ENCODE results near the gene ATAD3B.

ATAD3B gene

DNA sequence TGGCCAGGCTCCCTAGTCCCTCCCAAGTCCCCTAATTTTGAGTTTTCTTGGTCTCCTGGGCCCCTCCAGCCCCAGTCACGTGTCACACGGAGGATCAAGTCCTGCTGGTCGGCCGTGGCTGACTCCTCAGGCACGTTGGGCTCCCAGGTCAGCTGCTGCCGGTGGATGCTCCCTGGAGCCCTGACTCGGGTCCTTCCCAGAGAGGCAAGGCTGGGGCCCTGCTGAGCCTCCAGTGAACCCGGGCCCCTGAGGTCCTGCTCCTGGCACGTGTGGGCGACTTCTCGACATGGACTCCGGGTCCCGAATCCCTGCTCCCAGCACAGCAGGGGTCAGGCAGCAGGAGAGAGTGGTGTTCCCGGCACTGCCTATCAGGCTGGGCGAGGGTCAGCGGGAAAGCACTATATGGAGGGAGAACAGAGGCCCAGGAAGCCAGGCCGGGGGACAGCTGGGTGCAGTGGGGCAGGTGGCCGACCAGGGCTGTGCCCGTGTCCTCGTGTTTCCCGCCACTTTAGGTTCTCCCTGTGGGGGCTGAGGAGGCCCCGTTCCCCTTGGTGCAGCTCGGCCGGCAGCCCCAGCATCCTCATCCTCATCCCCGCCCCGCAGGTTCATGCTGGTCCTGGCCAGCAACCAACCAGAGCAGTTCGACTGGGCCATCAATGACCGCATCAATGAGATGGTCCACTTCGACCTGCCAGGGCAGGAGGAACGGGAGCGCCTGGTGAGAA is 55.7 kb downstream of the ATAD3B start:
- Histone ChIP-seq H3K27ac (ENCODE audit: low read length) (no peak overlapping the region), H3K4me1 (ENCODE audit: low read length) (no peaks in the 10 kb centered on the region), H3K9me3 (ENCODE audit: insufficient read depth, low read length) (no peaks in the 10 kb centered on the region), H3K79me2 (ENCODE audit: low read length) (no peaks in the 10 kb centered on the region), H3K36me3 (replicated peaks; ENCODE audit: low read depth, low read length) (peaks cover 14% of the 10 kb centered on the region), H3K27me3 (ENCODE audit: low read depth, low read length) (no peaks in the 10 kb centered on the region), H3K4me3 (ENCODE audit: low read length) (no peak overlapping the region), H4K20me1 (ENCODE audit: insufficient read depth, low read length) (no peaks in the 10 kb centered on the region), H3K4me2 (ENCODE audit: low read length) (no peak overlapping the region), H3K9ac (ENCODE audit: low read length) (no peak overlapping the region), H2AFZ (ENCODE audit: low read depth, low read length) (no peak overlapping the region)
- no peak for TF ChIP-seq EZH2phosphoT487 (IDR thresholded peaks at IDR 0.05; ENCODE audit: low read depth)
- TF ChIP-seq, protein P1, sequence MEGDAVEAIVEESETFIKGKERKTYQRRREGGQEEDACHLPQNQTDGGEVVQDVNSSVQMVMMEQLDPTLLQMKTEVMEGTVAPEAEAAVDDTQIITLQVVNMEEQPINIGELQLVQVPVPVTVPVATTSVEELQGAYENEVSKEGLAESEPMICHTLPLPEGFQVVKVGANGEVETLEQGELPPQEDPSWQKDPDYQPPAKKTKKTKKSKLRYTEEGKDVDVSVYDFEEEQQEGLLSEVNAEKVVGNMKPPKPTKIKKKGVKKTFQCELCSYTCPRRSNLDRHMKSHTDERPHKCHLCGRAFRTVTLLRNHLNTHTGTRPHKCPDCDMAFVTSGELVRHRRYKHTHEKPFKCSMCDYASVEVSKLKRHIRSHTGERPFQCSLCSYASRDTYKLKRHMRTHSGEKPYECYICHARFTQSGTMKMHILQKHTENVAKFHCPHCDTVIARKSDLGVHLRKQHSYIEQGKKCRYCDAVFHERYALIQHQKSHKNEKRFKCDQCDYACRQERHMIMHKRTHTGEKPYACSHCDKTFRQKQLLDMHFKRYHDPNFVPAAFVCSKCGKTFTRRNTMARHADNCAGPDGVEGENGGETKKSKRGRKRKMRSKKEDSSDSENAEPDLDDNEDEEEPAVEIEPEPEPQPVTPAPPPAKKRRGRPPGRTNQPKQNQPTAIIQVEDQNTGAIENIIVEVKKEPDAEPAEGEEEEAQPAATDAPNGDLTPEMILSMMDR (IDR thresholded peaks at IDR 0.05; ENCODE audit: low read depth, low read length): no peak

DNA sequence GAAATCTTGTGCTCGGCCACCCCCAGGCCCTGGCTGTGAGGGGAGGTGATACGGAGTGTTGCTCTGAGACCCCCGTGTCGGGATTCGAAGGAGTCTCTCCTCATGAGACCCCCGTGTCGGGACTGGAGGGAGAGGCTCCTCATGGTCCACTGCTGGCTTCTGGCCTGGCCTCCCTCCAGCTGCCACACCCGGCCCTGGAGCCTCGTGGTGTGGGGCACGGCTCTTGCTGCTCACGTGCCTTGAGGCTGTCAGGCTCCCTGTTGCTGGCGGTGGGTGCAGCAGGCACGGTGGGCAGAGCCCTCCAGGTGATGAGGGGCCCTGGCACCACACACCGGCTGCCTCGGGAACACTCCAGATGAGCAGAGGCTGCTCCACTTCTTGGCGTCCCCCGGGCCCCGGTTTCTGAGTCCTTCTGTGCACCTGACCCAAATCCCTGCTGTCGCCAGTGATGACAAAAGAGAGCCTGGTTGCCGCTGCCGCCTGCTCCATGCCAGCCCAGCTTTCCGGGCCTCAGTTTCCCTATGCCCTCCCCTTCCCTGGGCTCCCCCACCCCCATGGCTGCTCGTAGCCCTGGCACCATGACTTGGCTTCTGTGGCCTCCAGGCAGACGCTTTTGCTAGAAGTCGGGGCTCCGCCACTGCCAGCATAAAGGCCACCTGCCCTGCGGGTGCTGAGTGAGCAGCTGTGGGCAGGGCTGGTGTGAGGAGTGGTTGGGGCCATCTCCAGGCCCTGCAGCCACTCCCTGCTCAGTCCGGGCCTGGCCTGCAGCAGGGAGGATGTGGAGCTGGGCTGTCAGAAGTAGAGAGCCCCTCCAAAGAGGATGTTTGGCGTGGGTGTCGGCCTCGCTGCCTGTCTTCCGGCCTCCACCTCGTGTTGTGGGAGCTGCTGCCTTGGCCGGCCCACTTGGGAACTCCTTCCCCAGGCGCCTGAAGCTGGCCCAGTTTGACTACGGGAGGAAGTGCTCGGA is 57.0 kb downstream of the ATAD3B start:
- TF ChIP-seq, protein P1 (IDR thresholded peaks at IDR 0.05; ENCODE audit: low read depth, low read length): no peak
- TF ChIP-seq EZH2phosphoT487 (IDR thresholded peaks at IDR 0.05; ENCODE audit: low read depth): no peak
- Histone ChIP-seq H2AFZ (ENCODE audit: low read depth, low read length) (no peak overlapping the region), H3K27ac (ENCODE audit: low read length) (no peak overlapping the region), H3K27me3 (ENCODE audit: low read depth, low read length) (no peaks in the 10 kb centered on the region), H3K36me3 (replicated peaks; ENCODE audit: low read depth, low read length) (peaks cover 14% of the 10 kb centered on the region), H3K9ac (ENCODE audit: low read length) (no peak overlapping the region), H3K4me1 (ENCODE audit: low read length) (no peaks in the 10 kb centered on the region), H3K79me2 (ENCODE audit: low read length) (no peaks in the 10 kb centered on the region), H3K4me2 (ENCODE audit: low read length) (no peak overlapping the region), H4K20me1 (ENCODE audit: insufficient read depth, low read length) (no peaks in the 10 kb centered on the region), H3K4me3 (ENCODE audit: low read length) (no peak overlapping the region), H3K9me3 (ENCODE audit: insufficient read depth, low read length) (no peaks in the 10 kb centered on the region)

DNA sequence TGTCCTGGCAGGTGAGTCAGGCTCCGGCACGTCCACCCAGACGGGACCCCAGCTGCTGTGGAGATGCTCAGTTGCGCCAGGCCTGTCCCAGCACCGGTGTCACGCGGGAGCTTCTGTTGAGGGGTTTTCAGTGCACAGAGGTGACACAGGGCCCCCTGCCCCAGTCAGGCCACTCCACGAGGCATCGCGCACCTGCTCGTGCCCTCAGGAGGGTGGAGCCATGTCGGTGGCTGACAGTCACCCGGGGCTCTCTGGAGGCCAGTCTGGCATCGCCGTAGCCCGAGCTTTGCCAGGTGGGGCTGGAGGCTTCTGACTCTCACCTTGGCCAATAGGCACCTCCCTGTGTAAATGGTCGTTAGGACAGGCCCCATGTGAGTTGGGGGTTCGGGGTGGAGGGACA is 57.8 kb downstream of the ATAD3B start:
- Histone ChIP-seq H3K4me1 (ENCODE audit: low read length) (no peaks in the 10 kb centered on the region), H3K4me2 (ENCODE audit: low read length) (no peak overlapping the region), H3K27me3 (ENCODE audit: low read depth, low read length) (no peaks in the 10 kb centered on the region), H3K4me3 (ENCODE audit: low read length) (no peak overlapping the region), H2AFZ (ENCODE audit: low read depth, low read length) (no peak overlapping the region), H3K9ac (ENCODE audit: low read length) (no peak overlapping the region), H3K27ac (ENCODE audit: low read length) (no peak overlapping the region), H3K79me2 (ENCODE audit: low read length) (no peaks in the 10 kb centered on the region), H4K20me1 (ENCODE audit: insufficient read depth, low read length) (no peaks in the 10 kb centered on the region), H3K36me3 (replicated peaks; ENCODE audit: low read depth, low read length) (peaks cover 14% of the 10 kb centered on the region), H3K9me3 (ENCODE audit: insufficient read depth, low read length) (no peaks in the 10 kb centered on the region)
- TF ChIP-seq, protein P1 (IDR thresholded peaks at IDR 0.05; ENCODE audit: low read depth, low read length): no peak
- no peak for TF ChIP-seq EZH2phosphoT487 (IDR thresholded peaks at IDR 0.05; ENCODE audit: low read depth)

DNA sequence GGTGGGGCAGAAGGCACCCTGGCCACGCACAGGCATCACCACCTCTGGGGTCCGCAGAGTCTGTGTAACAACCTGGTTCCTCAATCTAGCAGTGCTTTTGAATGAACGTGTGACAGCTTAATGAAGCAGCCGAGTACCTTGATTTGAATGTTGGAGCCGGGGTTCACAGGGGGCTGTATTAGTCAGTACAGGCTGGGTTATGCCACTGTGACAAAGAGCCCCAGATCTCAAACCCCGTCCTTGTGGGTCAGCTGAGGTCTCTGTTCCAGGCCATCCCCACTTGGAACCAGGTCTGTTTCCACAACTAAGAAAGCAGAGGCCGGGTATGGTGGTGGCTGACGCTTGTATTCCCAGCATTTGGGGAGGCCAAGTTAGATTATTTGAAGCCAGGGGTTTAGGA is 58.4 kb downstream of the ATAD3B start:
- H3K4me3 ChIP-seq (ENCODE audit: low read length): no peak overlapping the region
- H3K27ac ChIP-seq (ENCODE audit: low read length): no peak overlapping the region
- no peaks in the 10 kb centered on the region for H3K9me3 ChIP-seq (ENCODE audit: insufficient read depth, low read length)
- peaks cover 14% of the 10 kb centered on the region for H3K36me3 ChIP-seq (replicated peaks; ENCODE audit: low read depth, low read length)
- no peaks in the 10 kb centered on the region for H3K4me1 ChIP-seq (ENCODE audit: low read length)
- TF ChIP-seq, protein P1 (IDR thresholded peaks at IDR 0.05; ENCODE audit: low read depth, low read length): no peak
- TF ChIP-seq EZH2phosphoT487 (IDR thresholded peaks at IDR 0.05; ENCODE audit: low read depth): no peak
- no peaks in the 10 kb centered on the region for H4K20me1 ChIP-seq (ENCODE audit: insufficient read depth, low read length)
- H3K9ac ChIP-seq (ENCODE audit: low read length): no peak overlapping the region
- no peaks in the 10 kb centered on the region for H3K79me2 ChIP-seq (ENCODE audit: low read length)
- no peaks in the 10 kb centered on the region for H3K27me3 ChIP-seq (ENCODE audit: low read depth, low read length)
- H3K4me2 ChIP-seq (ENCODE audit: low read length): no peak overlapping the region
- no peak overlapping the region for H2AFZ ChIP-seq (ENCODE audit: low read depth, low read length)
